ENCODE data around the gene AGK.

DNA sequence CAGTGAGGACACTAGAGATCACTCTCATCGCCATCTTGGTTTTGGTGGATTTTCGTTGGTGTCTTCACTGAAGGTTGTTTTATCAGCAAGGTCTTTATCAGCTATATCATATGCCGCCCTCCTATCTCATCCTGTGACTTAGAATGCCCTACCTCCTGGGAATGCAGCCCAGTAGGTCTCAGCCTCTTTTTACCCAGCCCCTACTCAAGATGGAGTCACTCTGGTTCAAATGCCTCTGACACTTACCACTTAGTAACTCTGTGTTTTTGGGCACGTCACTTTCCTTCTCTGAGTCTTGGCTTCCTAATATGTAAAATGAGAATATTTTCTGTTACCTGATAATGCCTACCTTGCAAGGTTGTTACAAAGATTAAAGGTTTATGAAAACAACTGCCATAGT lies 37.7 kb downstream of the AGK start:
- TF ChIP-seq, protein P1, sequence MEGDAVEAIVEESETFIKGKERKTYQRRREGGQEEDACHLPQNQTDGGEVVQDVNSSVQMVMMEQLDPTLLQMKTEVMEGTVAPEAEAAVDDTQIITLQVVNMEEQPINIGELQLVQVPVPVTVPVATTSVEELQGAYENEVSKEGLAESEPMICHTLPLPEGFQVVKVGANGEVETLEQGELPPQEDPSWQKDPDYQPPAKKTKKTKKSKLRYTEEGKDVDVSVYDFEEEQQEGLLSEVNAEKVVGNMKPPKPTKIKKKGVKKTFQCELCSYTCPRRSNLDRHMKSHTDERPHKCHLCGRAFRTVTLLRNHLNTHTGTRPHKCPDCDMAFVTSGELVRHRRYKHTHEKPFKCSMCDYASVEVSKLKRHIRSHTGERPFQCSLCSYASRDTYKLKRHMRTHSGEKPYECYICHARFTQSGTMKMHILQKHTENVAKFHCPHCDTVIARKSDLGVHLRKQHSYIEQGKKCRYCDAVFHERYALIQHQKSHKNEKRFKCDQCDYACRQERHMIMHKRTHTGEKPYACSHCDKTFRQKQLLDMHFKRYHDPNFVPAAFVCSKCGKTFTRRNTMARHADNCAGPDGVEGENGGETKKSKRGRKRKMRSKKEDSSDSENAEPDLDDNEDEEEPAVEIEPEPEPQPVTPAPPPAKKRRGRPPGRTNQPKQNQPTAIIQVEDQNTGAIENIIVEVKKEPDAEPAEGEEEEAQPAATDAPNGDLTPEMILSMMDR (conservative IDR thresholded peaks at IDR 0.05; ENCODE audit: low read depth, low read length): no peak
- no peak for TF ChIP-seq EZH2 (IDR thresholded peaks at IDR 0.05; ENCODE audit: borderline replicate concordance, low read depth, low read length, poor library complexity, severe bottlenecking)

Data from A673 (cell line).